SJCRH30 (cell line): ENCODE measurements around the gene DCLRE1A. TPM values are rescaled to one million over a fixed set of nuclear protein-coding genes. Genes with fewer than 3 reads are reported as not detected.
"Not testable (repeated sequence)": the region's sequence is repeated elsewhere in the genome, so short reads cannot be mapped to it uniquely, and the experiment has no call there.

ENCODE experiments used
- DNase-seq, 2 experiments: peaks; one replicate each; pipeline ENCODE4 v3.0.0-alpha.2; 2015 to 2020
- H3K27ac ChIP-seq: fragments of 250-450 bp; sonication (Bioruptor Pico); 2 replicates; pipeline ENCODE4 v1.5.1; 2020; ENCODE audit warnings: mild to moderate bottlenecking, moderate library complexity
- H3K27me3 ChIP-seq: fragments of 250-450 bp; sonication (Bioruptor Pico); 2 replicates; pipeline ENCODE4 v1.5.1; 2020; ENCODE audit warnings: mild to moderate bottlenecking, moderate library complexity
- H3K36me3 ChIP-seq: fragments of 250-450 bp; sonication (Bioruptor Pico); 2 replicates; pipeline ENCODE4 v1.5.1; 2020; ENCODE audit warnings: mild to moderate bottlenecking, moderate library complexity
- H3K4me1 ChIP-seq: fragments of 250-450 bp; sonication (Bioruptor Pico); 2 replicates; pipeline ENCODE4 v1.5.1; 2020; ENCODE audit warnings: mild to moderate bottlenecking, moderate library complexity
- H3K4me3 ChIP-seq: fragments of 250-450 bp; sonication (Bioruptor Pico); 2 replicates; pipeline ENCODE4 v1.5.1; 2020; ENCODE audit warnings: mild to moderate bottlenecking, moderate library complexity
- H3K9me3 ChIP-seq: fragments of 250-450 bp; sonication (Bioruptor Pico); replicated peaks from 2 replicates; pipeline ENCODE4 v1.5.1; 2020; ENCODE audit warnings: mild to moderate bottlenecking, moderate library complexity
- total RNA-seq: library from RNA; depleted of rRNA; stranded (reverse); fragments of >200 nt; shearing (Covaris generic); gene quantifications from 2 replicates; pipeline ENCODE4 v1.2.3, GENCODE V29; 2014

DCLRE1A gene
- total RNA-seq, 1 experiment from 2014 or later = 19.7 TPM

GRCh38 chr10:113846036-113846435 lies 7.8 kb downstream of the DCLRE1A start:
- H3K4me3 ChIP-seq = no peak overlapping the region
- no peaks in the 10 kb centered on the region for H3K27me3 ChIP-seq
- DNase-seq = no peak
- H3K9me3 ChIP-seq = no peaks in the 10 kb centered on the region
- no peak overlapping the region for H3K27ac ChIP-seq
- H3K36me3 ChIP-seq = peaks cover 4% of the 10 kb centered on the region
- no peaks in the 10 kb centered on the region for H3K4me1 ChIP-seq

- H3K27ac ChIP-seq = no peak overlapping the region
These were observed 9.9 kb downstream of the DCLRE1A start for GRCh38 chr10:113843972-113844485.

GRCh38 chr10:113842171-113842570 lies 11.7 kb downstream of the DCLRE1A start:
- no peaks in the 10 kb centered on the region for H3K27me3 ChIP-seq

More at GRCh38 chr10:113843972-113844485, 9.9 kb downstream of the DCLRE1A start:
- Histone ChIP-seq H3K27me3 (no peaks in the 10 kb centered on the region), H3K36me3 (peaks cover 4% of the 10 kb centered on the region), H3K9me3 (no peaks in the 10 kb centered on the region), H3K4me1 (no peaks in the 10 kb centered on the region), H3K4me3 (no peak overlapping the region)
- DNase-seq = peak in 1 of 2 experiments; percentile 14

GRCh38 chr10:113828567-113828966 lies 25.3 kb downstream of the DCLRE1A start:
- not testable (repeated sequence) for H3K9me3 ChIP-seq, DNase-seq, H3K36me3 ChIP-seq, H3K4me1 ChIP-seq, H3K4me3 ChIP-seq, H3K27ac ChIP-seq, H3K27me3 ChIP-seq

More at GRCh38 chr10:113842171-113842570, 11.7 kb downstream of the DCLRE1A start:
- no peak overlapping the region for H3K27ac ChIP-seq
- H3K36me3 ChIP-seq = peaks cover 4% of the 10 kb centered on the region
- no peak for DNase-seq
- no peaks in the 10 kb centered on the region for H3K4me1 ChIP-seq
- H3K9me3 ChIP-seq = no peaks in the 10 kb centered on the region
- H3K4me3 ChIP-seq = no peak overlapping the region

- no peaks in the 10 kb centered on the region for H3K9me3 ChIP-seq
- H3K27ac ChIP-seq = no peak overlapping the region
- DNase-seq = no peak
- H3K4me1 ChIP-seq = no peaks in the 10 kb centered on the region
- H3K27me3 ChIP-seq = no peaks in the 10 kb centered on the region
- no peak overlapping the region for H3K4me3 ChIP-seq
- no peaks in the 10 kb centered on the region for H3K36me3 ChIP-seq
These were observed 28.1 kb downstream of the DCLRE1A start for GRCh38 chr10:113825791-113826190.

GRCh38 chr10:113823389-113823788 lies 30.5 kb downstream of the DCLRE1A start:
- DNase-seq = no peak
- no peaks in the 10 kb centered on the region for H3K9me3 ChIP-seq
- H3K36me3 ChIP-seq = no peaks in the 10 kb centered on the region

GRCh38 chr10:113822174-113822573 lies 31.7 kb downstream of the DCLRE1A start:
- Histone ChIP-seq H3K36me3 (no peaks in the 10 kb centered on the region), H3K4me3 (no peak overlapping the region), H3K9me3 (no peaks in the 10 kb centered on the region), H3K27me3 (no peaks in the 10 kb centered on the region), H3K4me1 (no peaks in the 10 kb centered on the region), H3K27ac (no peak overlapping the region)
- no peak for DNase-seq

More at GRCh38 chr10:113823389-113823788, 30.5 kb downstream of the DCLRE1A start:
- H3K4me3 ChIP-seq = no peak overlapping the region
- no peak overlapping the region for H3K27ac ChIP-seq
- H3K27me3 ChIP-seq = no peaks in the 10 kb centered on the region
- no peaks in the 10 kb centered on the region for H3K4me1 ChIP-seq

GRCh38 chr10:113821306-113821705 lies 32.6 kb downstream of the DCLRE1A start:
- not testable (repeated sequence) for H3K27ac ChIP-seq, H3K27me3 ChIP-seq, DNase-seq, H3K9me3 ChIP-seq, H3K4me3 ChIP-seq, H3K4me1 ChIP-seq, H3K36me3 ChIP-seq

- H3K4me3 ChIP-seq = no peak overlapping the region
- no peak overlapping the region for H3K27ac ChIP-seq
- H3K27me3 ChIP-seq = no peaks in the 10 kb centered on the region
- peak; percentile 35 to 44 for DNase-seq
- no peaks in the 10 kb centered on the region for H3K4me1 ChIP-seq
- no peaks in the 10 kb centered on the region for H3K9me3 ChIP-seq
- no peaks in the 10 kb centered on the region for H3K36me3 ChIP-seq
These were observed 33.4 kb downstream of the DCLRE1A start for GRCh38 chr10:113820507-113820906.

- Histone ChIP-seq H3K36me3 (no peaks in the 10 kb centered on the region), H3K4me3 (no peak overlapping the region), H3K27ac (no peak overlapping the region), H3K4me1 (no peaks in the 10 kb centered on the region), H3K9me3 (no peaks in the 10 kb centered on the region), H3K27me3 (no peaks in the 10 kb centered on the region)
- DNase-seq = no peak
These were observed 33.9 kb downstream of the DCLRE1A start for GRCh38 chr10:113819989-113820388.

GRCh38 chr10:113814700-113815099 lies 39.2 kb downstream of the DCLRE1A start:
- H3K4me3 ChIP-seq, DNase-seq, H3K27ac ChIP-seq, H3K36me3 ChIP-seq, H3K9me3 ChIP-seq, H3K4me1 ChIP-seq, H3K27me3 ChIP-seq: not testable (repeated sequence)

- Histone ChIP-seq H3K4me3 (no peak overlapping the region), H3K27me3 (0 out of 2 replicates have a peak, but pooled peaks cover 4% of the 10 kb centered on the region), H3K36me3 (no peaks in the 10 kb centered on the region), H3K9me3 (no peaks in the 10 kb centered on the region), H3K27ac (no peak overlapping the region), H3K4me1 (no peaks in the 10 kb centered on the region)
- DNase-seq = no peak
These were observed 45.7 kb downstream of the DCLRE1A start for GRCh38 chr10:113808168-113808567.

GRCh38 chr10:113806503-113806902 lies 47.4 kb downstream of the DCLRE1A start:
- Histone ChIP-seq H3K27me3 (0 out of 2 replicates have a peak, but pooled peaks cover 4% of the 10 kb centered on the region), H3K4me1 (no peaks in the 10 kb centered on the region), H3K4me3 (no peak overlapping the region)

GRCh38 chr10:113802997-113803396 lies 50.9 kb downstream of the DCLRE1A start:
- no peak overlapping the region for H3K27ac ChIP-seq
- no peak for DNase-seq
- H3K4me1 ChIP-seq = no peaks in the 10 kb centered on the region
- H3K27me3 ChIP-seq = no peaks in the 10 kb centered on the region
- no peaks in the 10 kb centered on the region for H3K9me3 ChIP-seq
- no peaks in the 10 kb centered on the region for H3K36me3 ChIP-seq
- H3K4me3 ChIP-seq = no peak overlapping the region

More at GRCh38 chr10:113806503-113806902, 47.4 kb downstream of the DCLRE1A start:
- no peak for DNase-seq
- H3K36me3 ChIP-seq = no peaks in the 10 kb centered on the region
- no peak overlapping the region for H3K27ac ChIP-seq
- no peaks in the 10 kb centered on the region for H3K9me3 ChIP-seq

- no peaks in the 10 kb centered on the region for H3K27me3 ChIP-seq
- peak in 1 of 2 experiments; percentile 23 for DNase-seq
These were observed 52.3 kb downstream of the DCLRE1A start for GRCh38 chr10:113801569-113801968.

GRCh38 chr10:113791691-113792090 lies 62.2 kb downstream of the DCLRE1A start:
- H3K36me3 ChIP-seq = no peaks in the 10 kb centered on the region
- H3K4me1 ChIP-seq = no peaks in the 10 kb centered on the region; the same call in 1 of the 2 replicates
- H3K27ac ChIP-seq = no peak overlapping the region
- DNase-seq = no peak
- no peaks in the 10 kb centered on the region for H3K9me3 ChIP-seq
- H3K4me3 ChIP-seq = no peak overlapping the region
- no peaks in the 10 kb centered on the region for H3K27me3 ChIP-seq

More at GRCh38 chr10:113801569-113801968, 52.3 kb downstream of the DCLRE1A start:
- Histone ChIP-seq H3K4me1 (no peaks in the 10 kb centered on the region), H3K27ac (no peak overlapping the region), H3K9me3 (no peaks in the 10 kb centered on the region), H3K4me3 (no peak overlapping the region), H3K36me3 (no peaks in the 10 kb centered on the region)
